Activated effector memory CD4-positive, alpha-beta T cell treated with Interleukin-2 at 50 U/mL for 16 hours (primary cell): Measurements from ENCODE around the gene ABLIM1.

Experiments used
- DNase-seq: peaks from one replicate; pipeline ENCODE4 v3.0.0-alpha.2; 2020

The ABLIM1 gene

GRCh38 chr10:114436941-114437340, 221.1 kb downstream of the ABLIM1 start:
- no peak for DNase-seq

- no peak for DNase-seq
Observed at GRCh38 chr10:114432566-114433093, 225.4 kb downstream of the ABLIM1 start.

GRCh38 chr10:114431414-114432135, 226.5 kb downstream of the ABLIM1 start:
- no peak for DNase-seq

- DNase-seq = no peak
Observed at GRCh38 chr10:114430688-114431413, 227.2 kb downstream of the ABLIM1 start.

GRCh38 chr10:114429581-114430335, 228.3 kb downstream of the ABLIM1 start:
- DNase-seq = no peak

- no peak for DNase-seq
Observed at GRCh38 chr10:114427124-114427852, 230.8 kb downstream of the ABLIM1 start.

GRCh38 chr10:114426476-114426875, 231.6 kb downstream of the ABLIM1 start:
- DNase-seq = no peak

- no peak for DNase-seq
Observed at GRCh38 chr10:114420811-114421485, 237.1 kb downstream of the ABLIM1 start.

GRCh38 chr10:114418109-114418508, 240.0 kb downstream of the ABLIM1 start:
- DNase-seq = no peak

- no peak for DNase-seq
Observed at GRCh38 chr10:114412907-114413797, 244.9 kb downstream of the ABLIM1 start.

- no peak for DNase-seq
Observed at GRCh38 chr10:114408968-114409444, 249.1 kb downstream of the ABLIM1 start.

- DNase-seq = no peak
Observed at GRCh38 chr10:114408112-114408967, 249.7 kb downstream of the ABLIM1 start.

- no peak for DNase-seq
Observed at GRCh38 chr10:114406455-114406854, 251.6 kb downstream of the ABLIM1 start.

GRCh38 chr10:114405011-114405350, 253.1 kb downstream of the ABLIM1 start:
- no peak for DNase-seq

- no peak for DNase-seq
Observed at GRCh38 chr10:114404171-114405010, 253.7 kb downstream of the ABLIM1 start, which contains the start of gene AFAP1L2. AFAP1L2 (minus strand) TSS chr10:114404502; CDS start chr10:114404455, 47 bp downstream.

- no peak for DNase-seq
Observed at GRCh38 chr10:114403541-114404161, 254.4 kb downstream of the ABLIM1 start.

- DNase-seq = no peak
Observed at GRCh38 chr10:114402871-114403540, 255.1 kb downstream of the ABLIM1 start.

GRCh38 chr10:114402233-114402632, 255.8 kb downstream of the ABLIM1 start:
- DNase-seq = no peak
